Effector memory CD4-positive, alpha-beta T cell (primary cell): Measurements from ENCODE around the gene ATP2A1.
"Not testable (repeated sequence)": the region's sequence is repeated elsewhere in the genome, so short reads cannot be mapped to it uniquely, and the experiment has no call there.

Experiments used
- DNase-seq, 3 donors: peaks; one replicate each; pipeline ENCODE4 v3.0.0-alpha.2; 2020
- H3K27ac ChIP-seq: 2 replicates; pipeline ENCODE4 v1.7.0; 2013; ENCODE audit warnings: mild to moderate bottlenecking, low read length, moderate library complexity; ENCODE audit not compliant: insufficient read depth, poor library complexity, severe bottlenecking
- H3K27me3 ChIP-seq: replicated peaks from 2 replicates; pipeline ENCODE4 v1.7.0; 2013; ENCODE audit warnings: mild to moderate bottlenecking, low read length; ENCODE audit not compliant: insufficient read depth, control insufficient read depth, poor library complexity, severe bottlenecking
- H3K36me3 ChIP-seq: 2 replicates; pipeline ENCODE4 v1.7.0; 2013; ENCODE audit warnings: mild to moderate bottlenecking, low read length, moderate library complexity; ENCODE audit not compliant: control insufficient read depth, insufficient read depth
- H3K4me1 ChIP-seq: 2 replicates; pipeline ENCODE4 v1.7.0; 2013; ENCODE audit warnings: low read length, mild to moderate bottlenecking; ENCODE audit not compliant: control insufficient read depth, insufficient read depth, poor library complexity, severe bottlenecking
- H3K4me3 ChIP-seq: 2 replicates; pipeline ENCODE4 v1.7.0; 2013; ENCODE audit warnings: low read length, low read depth, mild to moderate bottlenecking; ENCODE audit not compliant: insufficient read depth, poor library complexity, severe bottlenecking
- H3K9me3 ChIP-seq: 2 replicates; pipeline ENCODE4 v1.7.0; 2013; ENCODE audit warnings: mild to moderate bottlenecking, low read length, moderate library complexity; ENCODE audit not compliant: control insufficient read depth

Gene ATP2A1

DNA sequence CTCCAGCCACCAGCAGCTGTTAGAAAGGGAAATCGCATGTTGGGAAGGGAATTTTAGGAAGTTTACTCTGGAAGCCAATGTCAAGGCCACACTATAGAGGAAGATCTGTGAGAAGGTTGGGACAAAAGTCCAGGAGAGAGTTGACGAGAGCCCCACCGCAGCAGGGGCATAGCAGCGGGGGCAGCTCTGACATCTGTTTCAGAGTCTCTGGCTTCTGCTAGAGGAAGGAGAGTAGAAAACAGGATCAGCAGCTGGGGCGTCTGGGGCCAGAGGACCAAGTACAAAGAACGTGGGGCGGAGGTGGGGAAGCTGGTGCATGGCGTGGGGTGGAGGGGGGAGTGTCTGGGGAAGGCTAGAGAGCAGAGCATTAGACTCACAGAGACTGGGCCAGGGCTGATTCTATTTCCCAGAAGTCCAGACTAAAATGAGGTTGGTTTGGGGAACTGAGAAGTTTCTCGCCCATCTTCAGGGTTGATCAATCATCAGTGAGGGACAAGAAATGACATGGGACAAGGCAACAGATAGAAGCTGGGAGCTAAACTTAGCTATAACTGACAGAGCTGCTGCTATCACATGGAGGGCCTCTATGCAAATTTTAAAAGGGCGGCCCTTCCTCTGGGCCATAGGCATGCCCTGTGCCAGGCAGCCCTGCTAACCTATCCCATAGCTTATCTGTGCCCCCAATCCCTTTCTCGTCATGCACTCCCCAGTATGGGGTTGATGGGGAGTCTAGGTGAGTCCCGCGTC lies 45.5 kb downstream of the ATP2A1 start:
- Histone ChIP-seq H3K9me3 (no peaks in the 10 kb centered on the region), H3K27ac (peak overlapping the region; percentile 97), H3K36me3 (peaks cover 8% of the 10 kb centered on the region), H3K4me3 (no peak overlapping the region), H3K27me3 (no peaks in the 10 kb centered on the region), H3K4me1 (peaks cover 11% of the 10 kb centered on the region)
- DNase-seq = no peak

- Histone ChIP-seq H3K27ac (peak overlapping the region; percentile 97), H3K27me3 (no peaks in the 10 kb centered on the region), H3K36me3 (peaks cover 4% of the 10 kb centered on the region), H3K9me3 (no peaks in the 10 kb centered on the region), H3K4me1 (peaks cover 11% of the 10 kb centered on the region), H3K4me3 (peak overlapping the region; percentile 98)
- no peak for DNase-seq
Observed at GRCh38 chr16:28924399-28924761, 46.1 kb downstream of the ATP2A1 start.

GRCh38 chr16:28924762-28925385 lies 46.6 kb downstream of the ATP2A1 start, which contains the start of gene RABEP2:
RABEP2 (minus strand) TSS chr16:28925238; CDS start chr16:28925163, 75 bp downstream.
- H3K4me1 ChIP-seq = peaks cover 11% of the 10 kb centered on the region
- peak within 1 kb of the TSS; percentile 97 for H3K27ac ChIP-seq
- no peaks in the 10 kb centered on the region for H3K27me3 ChIP-seq
- peak within 1 kb of the TSS; percentile 98 for H3K4me3 ChIP-seq
- peaks cover 1% of the 10 kb centered on the region for H3K36me3 ChIP-seq
- no peaks in the 10 kb centered on the region for H3K9me3 ChIP-seq
- peak; percentile 87 to 93 (median 89) for DNase-seq

- peak; percentile 67 to 74 (median 67) for DNase-seq
- Histone ChIP-seq H3K4me3 (peak overlapping the region; percentile 98), H3K36me3 (no peaks in the 10 kb centered on the region), H3K27ac (peak overlapping the region; percentile 97), H3K4me1 (peaks cover 11% of the 10 kb centered on the region), H3K9me3 (no peaks in the 10 kb centered on the region), H3K27me3 (no peaks in the 10 kb centered on the region)
Observed at GRCh38 chr16:28925386-28926228, 47.3 kb downstream of the ATP2A1 start.

GRCh38 chr16:28926284-28926683 lies 48.0 kb downstream of the ATP2A1 start:
- H3K36me3 ChIP-seq, H3K27ac ChIP-seq, DNase-seq, H3K9me3 ChIP-seq, H3K27me3 ChIP-seq, H3K4me3 ChIP-seq: not testable (repeated sequence)
- peaks cover 11% of the 10 kb centered on the region for H3K4me1 ChIP-seq

DNA sequence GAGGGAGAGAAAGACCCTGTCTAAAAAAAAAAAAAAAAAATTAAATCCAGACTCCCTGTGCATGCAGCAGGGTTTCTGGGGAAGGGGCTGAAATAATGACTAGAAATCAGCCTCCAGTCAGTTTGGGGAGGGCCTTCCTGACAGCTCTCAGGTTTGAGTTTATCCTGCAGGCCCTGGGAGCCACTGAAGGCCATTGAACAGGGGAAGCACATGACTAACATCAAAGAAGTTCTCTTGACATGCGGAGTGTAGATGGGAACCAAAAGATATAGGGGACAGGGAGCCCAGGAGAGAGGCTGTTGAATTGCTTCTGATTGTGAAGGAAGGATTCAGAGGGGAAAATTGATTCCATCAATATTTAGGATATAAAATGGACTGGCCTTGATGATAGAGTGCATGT lies 49.5 kb downstream of the ATP2A1 start:
- Histone ChIP-seq H3K9me3 (no peaks in the 10 kb centered on the region), H3K4me3 (no peak overlapping the region), H3K27ac (no peak overlapping the region), H3K27me3 (no peaks in the 10 kb centered on the region), H3K36me3 (no peaks in the 10 kb centered on the region), H3K4me1 (peaks cover 11% of the 10 kb centered on the region)
- DNase-seq = no peak

DNA sequence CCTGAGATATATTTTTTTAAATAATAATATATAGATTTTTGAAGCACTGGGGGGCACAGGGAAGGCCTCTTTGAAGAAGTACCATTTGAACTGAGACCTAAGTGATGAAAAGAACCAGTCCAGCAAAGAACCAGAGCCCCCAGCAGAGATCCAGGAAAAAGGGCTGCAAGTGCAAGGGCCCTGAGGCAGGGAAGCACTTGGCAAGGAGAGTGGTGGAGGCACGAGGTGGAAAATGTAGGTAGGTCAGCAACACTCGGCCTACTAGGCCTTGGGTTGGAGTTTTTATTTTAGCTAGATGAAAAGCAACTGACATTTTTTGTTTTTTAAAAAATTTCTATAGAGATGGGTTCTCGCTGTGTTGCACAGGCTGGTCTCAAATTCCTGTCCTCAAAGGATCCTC lies 51.9 kb downstream of the ATP2A1 start:
- H3K9me3 ChIP-seq = no peaks in the 10 kb centered on the region
- H3K4me1 ChIP-seq = peaks cover 4% of the 10 kb centered on the region
- DNase-seq = no peak
- H3K36me3 ChIP-seq = no peaks in the 10 kb centered on the region
- no peak overlapping the region for H3K4me3 ChIP-seq
- no peaks in the 10 kb centered on the region for H3K27me3 ChIP-seq
- no peak overlapping the region for H3K27ac ChIP-seq

DNA sequence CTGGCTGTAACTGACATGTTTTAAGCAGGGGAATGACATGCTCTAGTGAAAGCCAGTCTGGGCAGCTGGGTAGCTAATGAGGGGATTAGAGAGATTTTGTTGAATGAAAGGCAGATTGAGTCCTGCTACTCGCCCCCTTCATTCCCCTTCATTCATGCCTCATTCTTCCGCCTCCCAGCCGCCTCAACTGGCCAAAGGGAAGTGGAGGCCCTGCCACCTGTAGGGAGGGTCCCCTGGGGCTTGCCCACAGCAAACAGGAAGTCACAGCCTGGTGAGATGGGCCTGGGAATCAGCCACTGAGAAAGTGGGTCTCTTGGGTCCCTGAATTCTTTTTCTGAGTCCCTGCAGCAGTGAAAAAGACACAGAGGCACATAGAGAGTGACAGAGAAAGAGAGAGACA lies 52.4 kb downstream of the ATP2A1 start:
- H3K4me1 ChIP-seq = peaks cover 3% of the 10 kb centered on the region
- H3K27me3 ChIP-seq = no peaks in the 10 kb centered on the region
- H3K36me3 ChIP-seq = no peaks in the 10 kb centered on the region
- H3K4me3 ChIP-seq = no peak overlapping the region
- no peak for DNase-seq
- no peaks in the 10 kb centered on the region for H3K9me3 ChIP-seq
- peak overlapping the region; percentile 1 for H3K27ac ChIP-seq

DNA sequence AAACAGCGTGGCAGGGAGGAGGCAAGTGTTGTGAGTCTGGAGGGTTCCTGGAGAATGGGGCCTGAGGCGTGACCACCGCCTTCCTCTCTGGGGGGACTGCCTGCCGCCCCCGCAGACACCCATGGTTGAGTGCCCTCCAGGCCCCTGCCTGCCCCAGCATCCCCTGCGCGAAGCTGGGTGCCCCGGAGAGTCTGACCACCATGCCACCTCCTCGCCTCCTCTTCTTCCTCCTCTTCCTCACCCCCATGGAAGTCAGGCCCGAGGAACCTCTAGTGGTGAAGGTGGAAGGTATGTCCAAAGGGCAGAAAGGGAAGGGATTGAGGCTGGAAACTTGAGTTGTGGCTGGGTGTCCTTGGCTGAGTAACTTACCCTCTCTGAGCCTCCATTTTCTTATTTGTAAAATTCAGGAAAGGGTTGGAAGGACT lies 53.5 kb downstream of the ATP2A1 start, which contains the start of gene CD19:
TSS of gene CD19 (plus strand) at position 171 of the 425 bp plus-strand sequence. CDS start at position 201, 30 bp downstream.
- Histone ChIP-seq H3K27me3 (no peaks in the 10 kb centered on the region), H3K27ac (peak within 1 kb of the TSS; percentile 1), H3K4me1 (peaks cover 8% of the 10 kb centered on the region), H3K4me3 (no peak within 1 kb of the TSS), H3K9me3 (no peaks in the 10 kb centered on the region), H3K36me3 (no peaks in the 10 kb centered on the region)
- no peak for DNase-seq
